Osteocyte (in vitro differentiated cells): ENCODE measurements around the gene SLC41A3. TPM values are rescaled to one million over a fixed set of nuclear protein-coding genes. Genes with fewer than 3 reads are reported as not detected.
A peak's percentile ranks its signal among the peaks of the same experiment; 100 is the strongest.

Experiments used
- DNase-seq: peaks from one replicate; pipeline ENCODE4 v3.0.0; 2021; ENCODE audit warnings: mixed read lengths; ENCODE audit not compliant: unreplicated experiment; ENCODE audit errors: extremely low spot score
- H3K27ac Mint-ChIP-seq: one replicate; pipeline ENCODE4 v1.8.0; 2021; ENCODE audit warnings: mild to moderate bottlenecking, mixed read lengths; ENCODE audit not compliant: unreplicated experiment
- H3K27me3 Mint-ChIP-seq: one replicate; pipeline ENCODE4 v1.8.0; 2021; ENCODE audit warnings: mixed read lengths; ENCODE audit not compliant: unreplicated experiment
- H3K36me3 Mint-ChIP-seq: one replicate; pipeline ENCODE4 v1.8.0; 2021; ENCODE audit warnings: mixed read lengths; ENCODE audit not compliant: unreplicated experiment
- H3K4me1 Mint-ChIP-seq: one replicate; pipeline ENCODE4 v1.8.0; 2021; ENCODE audit warnings: mixed read lengths; ENCODE audit not compliant: unreplicated experiment
- H3K4me3 Mint-ChIP-seq: one replicate; pipeline ENCODE4 v1.8.0; 2021; ENCODE audit warnings: mild to moderate bottlenecking, moderate library complexity, mixed read lengths; ENCODE audit not compliant: unreplicated experiment
- H3K9me3 Mint-ChIP-seq: one replicate; pipeline ENCODE4 v1.8.0; 2021; ENCODE audit warnings: mixed read lengths; ENCODE audit not compliant: unreplicated experiment
- total RNA-seq: library from RNA; stranded (reverse); gene quantifications from 2 replicates; pipeline ENCODE4 v1.2.1, GENCODE V29; 2021
- TF ChIP-seq, protein P1 (sequence below): fragments of 200-600 bp; sonication (generic); IDR thresholded peaks from 2 replicates; pipeline ENCODE4 v1.5.0; 2021; ENCODE audit warnings: antibody characterized with exemption, mild to moderate bottlenecking, moderate library complexity

The SLC41A3 gene
- total RNA-seq, 1 donor from 2014 or later = 80.6 TPM

DNA sequence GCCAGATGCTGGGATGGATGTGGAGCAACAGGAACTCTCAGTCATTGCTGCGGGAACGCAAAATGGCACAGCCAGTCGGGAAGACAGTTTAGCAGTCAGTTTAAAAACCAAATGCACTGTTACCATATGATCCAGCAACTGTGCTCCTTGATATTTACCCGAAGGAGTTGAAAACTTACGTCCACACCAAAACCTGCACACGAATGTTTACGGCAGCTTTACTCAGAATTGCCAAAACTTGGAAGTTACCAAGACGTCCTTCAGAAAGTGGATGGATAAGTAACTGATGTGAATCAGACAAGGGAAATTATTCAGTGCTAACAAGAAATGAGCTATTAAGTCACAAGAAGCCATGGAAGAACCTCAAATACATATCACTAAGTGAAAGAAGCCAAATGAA, 36.1 kb upstream of the SLC41A3 start:
- Mint-ChIP-seq H3K27me3 (peaks cover 44% of the 10 kb centered on the region), H3K4me3 (no peak overlapping the region), H3K27ac (no peak overlapping the region), H3K9me3 (no peaks in the 10 kb centered on the region), H3K4me1 (no peaks in the 10 kb centered on the region), H3K36me3 (no peaks in the 10 kb centered on the region)
- TF ChIP-seq, protein P1, sequence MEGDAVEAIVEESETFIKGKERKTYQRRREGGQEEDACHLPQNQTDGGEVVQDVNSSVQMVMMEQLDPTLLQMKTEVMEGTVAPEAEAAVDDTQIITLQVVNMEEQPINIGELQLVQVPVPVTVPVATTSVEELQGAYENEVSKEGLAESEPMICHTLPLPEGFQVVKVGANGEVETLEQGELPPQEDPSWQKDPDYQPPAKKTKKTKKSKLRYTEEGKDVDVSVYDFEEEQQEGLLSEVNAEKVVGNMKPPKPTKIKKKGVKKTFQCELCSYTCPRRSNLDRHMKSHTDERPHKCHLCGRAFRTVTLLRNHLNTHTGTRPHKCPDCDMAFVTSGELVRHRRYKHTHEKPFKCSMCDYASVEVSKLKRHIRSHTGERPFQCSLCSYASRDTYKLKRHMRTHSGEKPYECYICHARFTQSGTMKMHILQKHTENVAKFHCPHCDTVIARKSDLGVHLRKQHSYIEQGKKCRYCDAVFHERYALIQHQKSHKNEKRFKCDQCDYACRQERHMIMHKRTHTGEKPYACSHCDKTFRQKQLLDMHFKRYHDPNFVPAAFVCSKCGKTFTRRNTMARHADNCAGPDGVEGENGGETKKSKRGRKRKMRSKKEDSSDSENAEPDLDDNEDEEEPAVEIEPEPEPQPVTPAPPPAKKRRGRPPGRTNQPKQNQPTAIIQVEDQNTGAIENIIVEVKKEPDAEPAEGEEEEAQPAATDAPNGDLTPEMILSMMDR = no peak
- DNase-seq = no peak

DNA sequence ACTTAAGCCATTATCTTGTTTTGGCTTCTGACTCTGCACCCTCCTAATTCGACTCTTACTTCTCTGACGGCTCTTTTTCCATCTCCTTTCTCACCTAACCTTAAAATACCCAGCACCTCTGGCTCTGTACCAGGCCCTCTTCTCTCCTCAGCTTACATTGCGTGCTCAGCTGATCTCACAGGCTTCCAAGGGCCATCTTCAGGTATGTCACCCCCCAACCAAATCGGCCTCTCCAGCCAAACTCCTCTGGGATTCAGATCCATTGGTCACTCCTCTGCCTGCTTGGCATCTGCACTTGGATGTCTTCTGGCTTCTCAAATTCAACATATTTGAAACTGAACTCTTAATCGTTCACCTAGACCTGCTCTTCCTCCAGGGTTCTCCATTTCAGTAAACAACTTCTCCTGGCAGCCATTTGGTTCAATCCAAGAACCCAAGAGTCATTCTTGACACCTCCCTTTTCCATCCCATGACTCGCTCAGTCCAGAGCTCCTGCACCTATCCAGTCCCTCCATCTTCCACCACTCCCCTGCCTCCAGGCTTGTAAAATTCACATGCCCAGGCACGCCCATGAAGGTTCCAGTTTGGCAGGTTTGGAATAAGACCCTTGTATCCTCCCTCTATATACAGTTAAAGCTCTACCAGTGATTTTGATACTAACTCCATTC, 35.2 kb upstream of the SLC41A3 start:
- Mint-ChIP-seq H3K27me3 (peaks cover 44% of the 10 kb centered on the region), H3K4me3 (no peak overlapping the region), H3K9me3 (no peaks in the 10 kb centered on the region), H3K4me1 (no peaks in the 10 kb centered on the region), H3K36me3 (no peaks in the 10 kb centered on the region), H3K27ac (no peak overlapping the region)
- peak; percentile 62 for DNase-seq
- TF ChIP-seq, protein P1 = no peak

DNA sequence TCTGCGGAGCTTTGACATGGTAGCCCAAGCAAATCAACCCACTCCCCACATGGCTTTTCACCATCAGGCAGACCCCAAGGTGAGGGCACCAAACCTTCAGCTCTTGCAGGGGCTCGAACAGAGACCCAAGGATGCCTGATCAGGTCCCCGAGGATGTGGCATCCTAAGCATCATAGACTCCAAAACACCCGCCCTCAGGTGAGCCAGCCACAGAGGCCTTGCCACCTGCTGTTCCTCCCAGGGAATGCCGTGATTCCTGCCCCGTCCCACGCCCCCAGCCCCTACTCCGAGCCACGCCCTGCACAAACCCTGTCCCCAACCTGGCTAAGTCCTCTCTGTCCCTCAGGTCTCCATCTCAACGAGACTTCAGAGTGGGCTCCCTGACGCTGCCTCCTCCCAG, 34.7 kb upstream of the SLC41A3 start:
- no peak overlapping the region for H3K4me3 Mint-ChIP-seq
- no peaks in the 10 kb centered on the region for H3K4me1 Mint-ChIP-seq
- H3K27me3 Mint-ChIP-seq = peaks cover 42% of the 10 kb centered on the region
- H3K27ac Mint-ChIP-seq = no peak overlapping the region
- TF ChIP-seq, protein P1 = no peak
- DNase-seq = peak; percentile 60
- H3K36me3 Mint-ChIP-seq = no peaks in the 10 kb centered on the region
- H3K9me3 Mint-ChIP-seq = no peaks in the 10 kb centered on the region

- peak; percentile 78 for DNase-seq
- H3K4me1 Mint-ChIP-seq = no peaks in the 10 kb centered on the region
- no peak overlapping the region for H3K27ac Mint-ChIP-seq
- TF ChIP-seq, protein P1 = no peak
- peaks cover 36% of the 10 kb centered on the region for H3K27me3 Mint-ChIP-seq
- H3K9me3 Mint-ChIP-seq = no peaks in the 10 kb centered on the region
- H3K4me3 Mint-ChIP-seq = no peak overlapping the region
- no peaks in the 10 kb centered on the region for H3K36me3 Mint-ChIP-seq
Observed at GRCh38 chr3:126117786-126118185, 33.9 kb upstream of the SLC41A3 start.

DNA sequence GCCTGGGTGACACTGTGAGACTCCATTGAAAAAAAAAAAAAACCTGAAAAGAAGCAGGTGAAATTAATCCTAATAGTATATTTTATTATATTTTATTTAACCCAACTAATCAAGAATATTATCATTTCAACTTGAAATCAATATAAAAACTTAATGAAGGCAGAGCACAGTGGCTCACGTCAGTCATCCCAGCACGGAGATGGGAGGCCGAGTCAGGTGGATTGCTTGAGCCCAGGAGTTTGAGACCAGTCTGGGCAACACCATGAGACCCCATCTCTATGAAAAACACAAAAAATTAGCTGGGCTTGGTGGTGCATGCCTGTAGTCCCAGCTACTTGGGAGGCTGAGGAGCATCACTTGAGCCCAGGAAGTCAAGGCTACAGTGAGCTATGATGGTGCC, 33.3 kb upstream of the SLC41A3 start:
- Mint-ChIP-seq H3K27me3 (peaks cover 31% of the 10 kb centered on the region), H3K27ac (no peak overlapping the region), H3K9me3 (no peaks in the 10 kb centered on the region), H3K4me3 (no peak overlapping the region), H3K36me3 (no peaks in the 10 kb centered on the region), H3K4me1 (no peaks in the 10 kb centered on the region)
- TF ChIP-seq, protein P1 = no peak
- no peak for DNase-seq
